Activated CD8-positive, alpha-beta T cell treated with anti-CD3 and anti-CD28 coated beads for 36 hours (primary cell): ENCODE measurements around the gene CCDC7. TPM values are rescaled to one million over a fixed set of nuclear protein-coding genes. Genes with fewer than 3 reads are reported as not detected.
"Not testable (repeated sequence)": the region's sequence is repeated elsewhere in the genome, so short reads cannot be mapped to it uniquely, and the experiment has no call there.

ENCODE experiments used
- ATAC-seq: fragments of 200-7000 bp; cut with Tn5 transposase; one replicate; pipeline ENCODE4 v1.10.0; 2021; ENCODE audit warnings: mild to moderate bottlenecking, moderate library complexity
- CTCF ChIA-PET: fragments of 350-600 bp; sonication (Branson Sonifier 250); formaldehyde crosslinking; loops from one replicate; lab custom pipeline; 2021; ENCODE audit warnings: antibody characterized with exemption; lab: Charles Lee
- POLR2A ChIA-PET: fragments of 350-600 bp; sonication (Branson Sonifier 250); formaldehyde crosslinking; loops from one replicate; lab custom pipeline; 2021; ENCODE audit warnings: antibody characterized with exemption; lab: Charles Lee
- DNase-seq: peaks from one replicate; pipeline ENCODE4 v3.0.0-alpha.2; 2020
- H3K27ac Mint-ChIP-seq: one replicate; pipeline ENCODE4 v1.8.0; 2021; ENCODE audit warnings: mild to moderate bottlenecking, mixed read lengths
- H3K27me3 Mint-ChIP-seq: one replicate; pipeline ENCODE4 v1.8.0; 2021; ENCODE audit warnings: mixed read lengths
- H3K36me3 Mint-ChIP-seq: one replicate; pipeline ENCODE4 v1.8.0; 2021; ENCODE audit warnings: low read depth, mixed read lengths
- H3K4me1 Mint-ChIP-seq: one replicate; pipeline ENCODE4 v1.8.0; 2021; ENCODE audit warnings: low read depth, mixed read lengths
- H3K4me3 Mint-ChIP-seq: one replicate; pipeline ENCODE4 v1.8.0; 2021; ENCODE audit warnings: mild to moderate bottlenecking, moderate library complexity, mixed read lengths
- H3K9me3 Mint-ChIP-seq: one replicate; pipeline ENCODE4 v1.8.0; 2021; ENCODE audit warnings: mixed read lengths
- intact Hi-C: fragments of 100-400 bp; cut with micrococcal nuclease; formaldehyde crosslinking; loops from one replicate; pipeline ENCODE4 v1.10.0; 2022
- total RNA-seq, 2 experiments: library from RNA; stranded (reverse); gene quantifications; one replicate each; pipeline ENCODE4 v1.2.3, GENCODE V29; 2021
- TF ChIP-seq, protein P1 (sequence below): fragments of 200-600 bp; IDR thresholded peaks from one replicate; pipeline ENCODE4 v1.8.0; 2022; ENCODE audit warnings: antibody characterized with exemption, mild to moderate bottlenecking

CCDC7 gene
- total RNA-seq, 2 experiments from 2014 or later: 5.5 to 10.4 TPM

DNA sequence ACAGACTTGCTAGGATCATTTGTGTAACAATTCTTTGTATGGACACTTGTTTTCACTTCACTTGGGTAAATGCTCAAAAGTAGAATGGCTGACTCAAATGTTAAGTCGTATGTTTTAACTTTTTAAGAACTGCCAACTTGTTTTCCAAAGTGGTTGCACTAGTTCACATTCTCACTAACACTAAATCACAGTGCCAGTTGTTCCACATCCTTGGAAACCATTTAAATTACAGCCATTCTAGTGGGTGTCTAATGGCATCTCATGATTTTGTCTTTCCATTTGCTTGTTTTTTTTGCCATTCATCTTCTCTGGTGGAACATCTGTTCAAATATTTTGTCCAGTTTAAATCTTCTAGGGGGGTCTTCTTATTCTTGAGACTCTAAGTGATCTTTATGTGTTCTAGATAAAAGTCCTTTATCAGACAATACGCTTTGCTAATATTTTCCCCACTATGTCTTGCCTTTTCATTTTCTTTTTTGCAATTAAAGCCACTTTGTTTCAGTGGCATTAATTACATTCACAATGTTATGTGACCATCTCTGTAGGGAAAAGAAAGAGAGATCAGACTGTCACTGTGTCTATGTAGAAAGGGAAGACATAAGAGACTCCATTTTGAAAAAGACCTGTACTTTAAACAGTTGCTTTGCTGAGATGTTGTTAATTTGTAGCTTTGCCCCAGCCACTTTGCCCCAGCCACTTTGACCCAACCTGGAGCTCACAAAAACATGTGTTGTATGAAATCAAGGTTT, 448.1 kb downstream of the CCDC7 start:
- Mint-ChIP-seq H3K36me3 (peaks cover 18% of the 10 kb centered on the region), H3K4me3 (no peak overlapping the region), H3K4me1 (peaks cover 5% of the 10 kb centered on the region), H3K27me3 (no peaks in the 10 kb centered on the region), H3K27ac (no peak overlapping the region), H3K9me3 (no peaks in the 10 kb centered on the region)
- ChIA-PET CTCF (no interaction called here), POLR2A (no interaction called here)
- TF ChIP-seq, protein P1, sequence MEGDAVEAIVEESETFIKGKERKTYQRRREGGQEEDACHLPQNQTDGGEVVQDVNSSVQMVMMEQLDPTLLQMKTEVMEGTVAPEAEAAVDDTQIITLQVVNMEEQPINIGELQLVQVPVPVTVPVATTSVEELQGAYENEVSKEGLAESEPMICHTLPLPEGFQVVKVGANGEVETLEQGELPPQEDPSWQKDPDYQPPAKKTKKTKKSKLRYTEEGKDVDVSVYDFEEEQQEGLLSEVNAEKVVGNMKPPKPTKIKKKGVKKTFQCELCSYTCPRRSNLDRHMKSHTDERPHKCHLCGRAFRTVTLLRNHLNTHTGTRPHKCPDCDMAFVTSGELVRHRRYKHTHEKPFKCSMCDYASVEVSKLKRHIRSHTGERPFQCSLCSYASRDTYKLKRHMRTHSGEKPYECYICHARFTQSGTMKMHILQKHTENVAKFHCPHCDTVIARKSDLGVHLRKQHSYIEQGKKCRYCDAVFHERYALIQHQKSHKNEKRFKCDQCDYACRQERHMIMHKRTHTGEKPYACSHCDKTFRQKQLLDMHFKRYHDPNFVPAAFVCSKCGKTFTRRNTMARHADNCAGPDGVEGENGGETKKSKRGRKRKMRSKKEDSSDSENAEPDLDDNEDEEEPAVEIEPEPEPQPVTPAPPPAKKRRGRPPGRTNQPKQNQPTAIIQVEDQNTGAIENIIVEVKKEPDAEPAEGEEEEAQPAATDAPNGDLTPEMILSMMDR: no peak
- no peak for ATAC-seq
- intact Hi-C loops: no loop called here
- DNase-seq: no peak

GRCh38 chr10:32895200-32895968, 449.4 kb downstream of the CCDC7 start:
- ATAC-seq, H3K4me1 Mint-ChIP-seq, POLR2A ChIA-PET, H3K27ac Mint-ChIP-seq, CTCF ChIA-PET, DNase-seq, intact Hi-C loops, H3K9me3 Mint-ChIP-seq, H3K27me3 Mint-ChIP-seq, H3K4me3 Mint-ChIP-seq: not testable (repeated sequence)
- peaks cover 18% of the 10 kb centered on the region for H3K36me3 Mint-ChIP-seq

DNA sequence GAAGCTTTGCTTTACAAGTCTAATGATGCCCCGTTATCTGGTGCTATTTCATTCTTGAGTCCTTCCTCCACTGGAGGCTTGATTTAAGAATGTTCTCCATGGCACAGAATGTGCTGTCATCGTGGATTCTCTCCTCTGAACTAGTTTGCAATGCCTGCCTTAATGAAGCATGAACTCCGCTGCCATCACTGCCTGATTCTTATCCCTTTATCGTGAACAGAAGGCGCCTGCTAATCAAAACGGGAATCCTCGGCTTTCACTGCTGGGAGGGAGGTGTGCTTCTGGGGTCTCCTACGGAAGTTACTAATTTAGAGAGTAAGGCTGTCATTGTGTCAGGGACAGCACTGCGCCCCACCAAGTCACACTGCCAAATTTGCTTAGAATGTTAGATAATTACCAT, 455.9 kb downstream of the CCDC7 start:
- intact Hi-C loops: no loop called here
- ATAC-seq: no peak
- H3K27me3 Mint-ChIP-seq: no peaks in the 10 kb centered on the region
- POLR2A ChIA-PET: no interaction called here
- TF ChIP-seq, protein P1: no peak
- H3K36me3 Mint-ChIP-seq: peaks cover 23% of the 10 kb centered on the region
- no peak overlapping the region for H3K4me3 Mint-ChIP-seq
- H3K4me1 Mint-ChIP-seq: peaks cover 3% of the 10 kb centered on the region
- CTCF ChIA-PET: no interaction called here
- no peak for DNase-seq
- H3K9me3 Mint-ChIP-seq: no peaks in the 10 kb centered on the region
- H3K27ac Mint-ChIP-seq: no peak overlapping the region

DNA sequence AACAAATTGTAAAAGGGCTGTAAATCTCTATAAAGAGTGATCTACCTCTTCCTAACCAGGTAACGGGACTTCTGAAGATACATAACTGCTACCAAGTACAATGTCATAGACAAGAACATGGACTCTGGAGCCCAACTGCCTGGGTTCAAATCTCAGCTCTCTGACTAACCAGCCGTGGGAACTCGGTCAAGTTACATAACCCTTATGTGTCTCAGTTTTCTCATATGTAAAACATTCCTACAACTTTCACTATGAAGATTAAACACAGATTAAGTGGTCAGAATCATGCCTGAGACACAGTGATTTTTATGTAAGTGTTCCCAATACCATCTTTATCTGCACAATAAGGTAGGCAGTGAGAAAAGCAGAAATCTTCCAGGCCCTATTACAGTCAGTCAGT, 459.5 kb downstream of the CCDC7 start:
- Mint-ChIP-seq H3K4me3 (no peak overlapping the region), H3K27me3 (no peaks in the 10 kb centered on the region), H3K36me3 (peaks cover 26% of the 10 kb centered on the region), H3K9me3 (no peaks in the 10 kb centered on the region), H3K27ac (no peak overlapping the region), H3K4me1 (peaks cover 3% of the 10 kb centered on the region)
- ATAC-seq (no peak), DNase-seq (no peak)
- TF ChIP-seq, protein P1: no peak
- ChIA-PET CTCF (no interaction called here), POLR2A (no interaction called here)
- intact Hi-C loops: no loop called here

GRCh38 chr10:32906595-32906994, 460.7 kb downstream of the CCDC7 start:
- H3K4me3 Mint-ChIP-seq: no peak overlapping the region
- H3K4me1 Mint-ChIP-seq: peaks cover 3% of the 10 kb centered on the region
- no peak for ATAC-seq
- ChIA-PET POLR2A (interaction anchor here (0.7 kb wide), 1 partner anchor 54 kb away, joined by 4 read pairs; no protein-coding TSS in a partner anchor), CTCF (no interaction called here)
- TF ChIP-seq, protein P1: no peak
- H3K27me3 Mint-ChIP-seq: no peaks in the 10 kb centered on the region
- peaks cover 30% of the 10 kb centered on the region for H3K36me3 Mint-ChIP-seq
- DNase-seq: no peak
- intact Hi-C loops: no loop called here
- no peak overlapping the region for H3K27ac Mint-ChIP-seq
- H3K9me3 Mint-ChIP-seq: no peaks in the 10 kb centered on the region
